Islet of Langerhans (tissue), 1 donor: Measurements from ENCODE around the gene MRPS25.

Source experiments
- FAIRE-seq: peaks from one replicate; lab custom pipeline; 2011; peaks lifted over from hg19 to GRCh38; lab: Jason Lieb, UNC

MRPS25 gene

GRCh38 chr3:15064835-15065549 lies at the start of gene MRPS25:
TSS of gene MRPS25 (minus strand) at chr3:15065315. CDS start at chr3:15065194, 121 bp downstream.
- FAIRE-seq = no peak

GRCh38 chr3:15113884-15114283 lies 48.8 kb upstream of the MRPS25 start:
- no peak for FAIRE-seq

- no peak for FAIRE-seq
These were observed 48.4 kb upstream of the MRPS25 start for GRCh38 chr3:15113471-15113870.

GRCh38 chr3:15112011-15112410 lies 46.9 kb upstream of the MRPS25 start:
- FAIRE-seq = no peak

GRCh38 chr3:15110206-15110605 lies 45.1 kb upstream of the MRPS25 start:
- FAIRE-seq = no peak

GRCh38 chr3:15108869-15109268 lies 43.8 kb upstream of the MRPS25 start:
- no peak for FAIRE-seq

GRCh38 chr3:15108082-15108545 lies 43.0 kb upstream of the MRPS25 start:
- FAIRE-seq = no peak

GRCh38 chr3:15107075-15107947 lies 42.2 kb upstream of the MRPS25 start:
- FAIRE-seq = no peak

- FAIRE-seq = no peak
These were observed 37.7 kb upstream of the MRPS25 start for GRCh38 chr3:15102836-15103235.

- FAIRE-seq = no peak
These were observed 37.1 kb upstream of the MRPS25 start for GRCh38 chr3:15102256-15102655.

GRCh38 chr3:15099364-15100098 lies 34.4 kb upstream of the MRPS25 start:
- no peak for FAIRE-seq

GRCh38 chr3:15098503-15099363 lies 33.6 kb upstream of the MRPS25 start, which contains the start of gene RBSN:
TSS of gene RBSN (minus strand) at chr3:15099148. CDS start at chr3:15096120, 3,028 bp downstream.
- FAIRE-seq = no peak

GRCh38 chr3:15097891-15098290 lies 32.8 kb upstream of the MRPS25 start:
- no peak for FAIRE-seq

GRCh38 chr3:15096046-15096445 lies 30.9 kb upstream of the MRPS25 start:
- no peak for FAIRE-seq

- no peak for FAIRE-seq
These were observed 29.2 kb upstream of the MRPS25 start for GRCh38 chr3:15094187-15094875.

GRCh38 chr3:15092686-15093085 lies 27.6 kb upstream of the MRPS25 start:
- FAIRE-seq = no peak

GRCh38 chr3:15091575-15091974 lies 26.5 kb upstream of the MRPS25 start:
- FAIRE-seq = no peak

- FAIRE-seq = no peak
These were observed 24.1 kb upstream of the MRPS25 start for GRCh38 chr3:15089201-15089600.

- no peak for FAIRE-seq
These were observed 21.6 kb upstream of the MRPS25 start for GRCh38 chr3:15086699-15087098.

- FAIRE-seq = no peak
These were observed 21.1 kb upstream of the MRPS25 start for GRCh38 chr3:15086263-15086662.

- no peak for FAIRE-seq
These were observed 18.1 kb upstream of the MRPS25 start for GRCh38 chr3:15083252-15083651.
